H1 (cell line): Measurements from ENCODE around the gene RRP1B. TPM values are rescaled to one million over a fixed set of nuclear protein-coding genes. Genes with fewer than 3 reads are reported as not detected.

ENCODE experiments used
- CTCF ChIA-PET: fragments of 300-600 bp; sonication (Branson Sonifier 250); formaldehyde crosslinking; loops from one replicate; lab custom pipeline; 2021; ENCODE audit not compliant: partially characterized antibody; lab: Charles Lee
- POLR2A ChIA-PET: fragments of 300-600 bp; sonication (Branson Sonifier 250); formaldehyde crosslinking; loops from one replicate; lab custom pipeline; 2021; ENCODE audit warnings: inconsistent platforms; ENCODE audit not compliant: partially characterized antibody; lab: Charles Lee
- DNase-seq, 2 experiments: peaks; one replicate each; pipeline versions ENCODE4 v3.0.0 to v3.0.0-alpha.2; 2010 to 2022; ENCODE audit warnings: low spot score in 2 of 2, low read depth in 1 of 2, mixed read lengths in 1 of 2
- FAIRE-seq: peaks from 2 replicates; lab custom pipeline; 2011; peaks lifted over from hg19 to GRCh38; lab: Jason Lieb, UNC
- H2AFZ ChIP-seq: 2 replicates; pipeline ENCODE4 v1.8.1; 2012; ENCODE audit warnings: low read length, inconsistent platforms
- H2AK5ac ChIP-seq: 2 replicates; pipeline ENCODE4 v1.6.1; 2013; ENCODE audit warnings: low read depth, low read length
- H2BK120ac ChIP-seq: replicated peaks from 2 replicates; pipeline ENCODE3; 2013; ENCODE audit warnings: low read depth, low read length, inconsistent platforms
- H2BK12ac ChIP-seq: 2 replicates; pipeline ENCODE4 v1.6.1; 2013; ENCODE audit warnings: low read depth, low read length
- H2BK15ac ChIP-seq: 2 replicates; pipeline ENCODE4 v1.6.1; 2013; ENCODE audit warnings: low read length
- H2BK20ac ChIP-seq: 2 replicates; pipeline ENCODE4 v1.6.1; 2013; ENCODE audit warnings: low read length
- H2BK5ac ChIP-seq: 2 replicates; pipeline ENCODE4 v1.6.1; 2013; ENCODE audit warnings: low read depth, low read length
- H3K14ac ChIP-seq: 2 replicates; pipeline ENCODE4 v1.6.1; 2013; ENCODE audit warnings: inconsistent platforms; ENCODE audit not compliant: insufficient read length
- H3K18ac ChIP-seq: 2 replicates; pipeline ENCODE4 v1.6.1; 2013; ENCODE audit warnings: low read length; ENCODE audit errors: extremely low read depth
- H3K23ac ChIP-seq: 2 replicates; pipeline ENCODE4 v1.6.1; 2013; ENCODE audit warnings: inconsistent platforms; ENCODE audit not compliant: insufficient read length
- H3K23me2 ChIP-seq: 2 replicates; pipeline ENCODE4 v1.6.1; 2013; ENCODE audit warnings: low read depth, low read length
- H3K27ac ChIP-seq: 2 replicates; pipeline ENCODE4 v1.6.1; 2011; ENCODE audit warnings: low read depth, low read length, inconsistent platforms
- H3K27me3 ChIP-seq, 4 experiments: replicated peaks in 1 of 4; 1 replicate in 1 of 4; 2 replicates in 3 of 4; pipeline versions ENCODE4 v1.6.1 to v1.8.1; 2011 to 2013; ENCODE audit warnings: low read length in 3 of 4, mild to moderate bottlenecking in 3 of 4, inconsistent platforms in 2 of 4, mixed read lengths in 2 of 4, moderate library complexity in 1 of 4; ENCODE audit not compliant: control insufficient read depth in 3 of 4, insufficient read depth in 3 of 4; ENCODE audit errors: extremely low read depth in 1 of 4
- H3K36me3 ChIP-seq, 4 experiments: 2 replicates each; pipeline versions ENCODE4 v1.6.1 to v1.8.1; 2011 to 2013; ENCODE audit warnings: mild to moderate bottlenecking in 4 of 4, low read length in 3 of 4, moderate library complexity in 2 of 4, control low read depth in 1 of 4, inconsistent platforms in 1 of 4; ENCODE audit not compliant: insufficient read depth in 4 of 4, control insufficient read depth in 2 of 4
- H3K4ac ChIP-seq: replicated peaks from 2 replicates; pipeline ENCODE3; 2013; ENCODE audit warnings: low read length, low read depth, mixed read lengths, inconsistent platforms; ENCODE audit not compliant: insufficient read length
- H3K4me1 ChIP-seq, 4 experiments: replicated peaks in 1 of 4; 1 replicate in 1 of 4; 2 replicates in 3 of 4; pipeline versions ENCODE4 v1.6.1 to v1.8.1; 2011 to 2013; ENCODE audit warnings: low read length in 3 of 4, inconsistent platforms in 2 of 4, mixed read lengths in 1 of 4; ENCODE audit not compliant: insufficient read depth in 4 of 4, control insufficient read depth in 3 of 4
- H3K4me2 ChIP-seq, 2 experiments: 2 replicates each; pipeline versions ENCODE4 v1.6.1 to v1.8.1; 2011 to 2013; ENCODE audit warnings: low read depth in 2 of 2, low read length in 2 of 2, control low read depth in 1 of 2, inconsistent platforms in 1 of 2, mild to moderate bottlenecking in 1 of 2; ENCODE audit not compliant: insufficient read depth in 1 of 2
- H3K4me3 ChIP-seq, 4 experiments: fragments of 200-600, 300-600 bp in 1 of 4; sonication (generic), shearing (Covaris generic), sonication (Bioruptor Twin) in 1 of 4; 2 replicates each; pipeline versions ENCODE4 v1.5.1 to v1.8.1; 2011 to 2016; ENCODE audit warnings: low read length in 4 of 4, low read depth in 3 of 4, control low read depth in 2 of 4, inconsistent platforms in 2 of 4, mild to moderate bottlenecking in 2 of 4, mixed read lengths in 1 of 4, moderate library complexity in 1 of 4; ENCODE audit not compliant: insufficient read depth in 2 of 4; ENCODE audit errors: extremely low read depth in 1 of 4
- H3K56ac ChIP-seq: replicated peaks from 2 replicates; pipeline ENCODE3; 2013; ENCODE audit warnings: low read depth, mild to moderate bottlenecking, mixed read lengths, low read length, inconsistent platforms; ENCODE audit not compliant: insufficient read length
- H3K79me1 ChIP-seq: 2 replicates; pipeline ENCODE4 v1.6.1; 2013; ENCODE audit warnings: low read depth, low read length, control low read depth
- H3K79me2 ChIP-seq, 2 experiments: 2 replicates each; pipeline versions ENCODE4 v1.6.1 to v1.8.1; 2012 to 2013; ENCODE audit warnings: low read length in 2 of 2, mild to moderate bottlenecking in 2 of 2, inconsistent platforms in 1 of 2; ENCODE audit not compliant: insufficient read depth in 2 of 2, control insufficient read depth in 1 of 2
- H3K9ac ChIP-seq, 4 experiments: replicated peaks in 1 of 4; 1 replicate in 1 of 4; 2 replicates in 3 of 4; pipeline versions ENCODE4 v1.6.1 to v1.8.1; 2011 to 2013; ENCODE audit warnings: low read depth in 3 of 4, low read length in 3 of 4, control low read depth in 2 of 4, mild to moderate bottlenecking in 2 of 4, moderate library complexity in 2 of 4, inconsistent platforms in 1 of 4; ENCODE audit errors: extremely low read depth in 1 of 4
- H3K9me3 ChIP-seq, 2 experiments: 2 replicates each; pipeline versions ENCODE4 v1.6.1 to v1.8.1; 2012 to 2013; ENCODE audit warnings: mild to moderate bottlenecking in 2 of 2, moderate library complexity in 2 of 2, control low read depth in 1 of 2, inconsistent platforms in 1 of 2, low read depth in 1 of 2, low read length in 1 of 2, mixed read lengths in 1 of 2; ENCODE audit not compliant: insufficient read depth in 2 of 2
- H4K20me1 ChIP-seq, 2 experiments: replicated peaks in 1 of 2; 2 replicates each; pipeline versions ENCODE3 to v1.8.1; 2011 to 2013; ENCODE audit warnings: inconsistent platforms in 2 of 2, low read length in 2 of 2, mild to moderate bottlenecking in 1 of 2; ENCODE audit not compliant: insufficient read depth in 2 of 2, control insufficient read depth in 1 of 2
- H4K5ac ChIP-seq: 2 replicates; pipeline ENCODE4 v1.6.1; 2013; ENCODE audit warnings: low read length, low read depth, mixed read lengths, inconsistent platforms; ENCODE audit not compliant: insufficient read length
- H4K8ac ChIP-seq: 2 replicates; pipeline ENCODE4 v1.8.0; 2013; ENCODE audit warnings: mild to moderate bottlenecking, moderate library complexity, low read length, inconsistent platforms; ENCODE audit not compliant: insufficient read depth; ENCODE audit errors: extremely low read depth
- H4K91ac ChIP-seq: replicated peaks from 2 replicates; pipeline ENCODE3; 2013; ENCODE audit warnings: low read length, mixed read lengths, inconsistent platforms; ENCODE audit not compliant: insufficient read length
- BRCA1 ChIP-seq: IDR thresholded peaks from 2 replicates; pipeline ENCODE4 v1.6.1; 2012; ENCODE audit warnings: low read depth, low read length, improper control_type of control experiment
- CBX8 ChIP-seq: fragments of 300-800, 300-1000 bp; sonication (generic); IDR thresholded peaks from 2 replicates; pipeline ENCODE4 v1.7.1; 2016; ENCODE audit warnings: low read depth, low read length, borderline replicate concordance
- EGR1 ChIP-seq: IDR thresholded peaks from 2 replicates; pipeline ENCODE4 v1.6.1; 2011; ENCODE audit warnings: low read depth, low read length, borderline replicate concordance
- FOSL1 ChIP-seq: IDR thresholded peaks from 2 replicates; pipeline ENCODE4 v1.6.1; 2011; ENCODE audit warnings: mild to moderate bottlenecking, low read depth, low read length, moderate library complexity; ENCODE audit not compliant: insufficient read depth
- JUND ChIP-seq: IDR thresholded peaks from 2 replicates; pipeline ENCODE4 v1.6.1; 2011; ENCODE audit warnings: mild to moderate bottlenecking, improper control_type of control experiment, low read length
- KDM4A ChIP-seq: IDR thresholded peaks from one replicate; pipeline ENCODE4 v1.7.1; 2012; ENCODE audit warnings: low read depth, mild to moderate bottlenecking, moderate library complexity, low read length, inconsistent platforms; ENCODE audit not compliant: severe bottlenecking
- RBBP5 ChIP-seq: IDR thresholded peaks from 2 replicates; pipeline ENCODE4 v1.7.1; 2012; ENCODE audit warnings: low read depth, mild to moderate bottlenecking, inconsistent platforms, low read length, moderate library complexity, borderline replicate concordance
- RFX5 ChIP-seq: IDR thresholded peaks from 2 replicates; pipeline ENCODE4 v1.6.1; 2011; ENCODE audit warnings: low read depth, low read length, improper control_type of control experiment, borderline replicate concordance
- SIN3A ChIP-seq, 2 experiments: IDR thresholded peaks in 1 of 2; conservative IDR thresholded peaks in 1 of 2; 2 replicates each; pipeline ENCODE4 v1.6.1; 2011 to 2012; ENCODE audit warnings: low read length in 2 of 2, improper control_type of control experiment in 1 of 2, low read depth in 1 of 2, mild to moderate bottlenecking in 1 of 2
- SP1 ChIP-seq: IDR thresholded peaks from 2 replicates; pipeline ENCODE4 v1.6.1; 2011; ENCODE audit warnings: low read depth, low read length
- SP2 ChIP-seq: IDR thresholded peaks from 2 replicates; pipeline ENCODE4 v1.6.1; 2012; ENCODE audit warnings: mild to moderate bottlenecking, low read length, inconsistent platforms
- TAF1 ChIP-seq: IDR thresholded peaks from 2 replicates; pipeline ENCODE4 v1.6.1; 2011; ENCODE audit warnings: mild to moderate bottlenecking, low read depth, low read length
- TBP ChIP-seq: IDR thresholded peaks from 2 replicates; pipeline ENCODE4 v1.6.1; 2011; ENCODE audit warnings: low read depth, low read length, improper control_type of control experiment
- ZNF274 ChIP-seq: IDR thresholded peaks from 2 replicates; pipeline ENCODE4 v1.7.0; 2012; ENCODE audit warnings: low read length, borderline replicate concordance; ENCODE audit errors: extremely low read depth
- WGBS, 2 experiments: shearing (Covaris generic) in 1 of 2; methylation state at CpG; one replicate each; pipeline versions ENCODE4 v1.1.6 to v1.1.7; 2013 to 2015; ENCODE audit warnings: low lambda C conversion rate in 2 of 2, mixed read lengths in 2 of 2, inconsistent platforms in 1 of 2, low coverage in 1 of 2, missing lambda C conversion rate in 1 of 2; ENCODE audit not compliant: insufficient replicate concordance in 2 of 2, insufficient coverage in 1 of 2, insufficient read length in 1 of 2; ENCODE audit errors: extremely low coverage in 1 of 2, missing lambda C conversion rate in 1 of 2; 5-methylcytosine and 5-hydroxymethylcytosine counted together
- polyA plus RNA-seq, 7 experiments: library from polyadenylated mRNA; depleted of rRNA in 3 of 7; stranded (reverse) in 5 of 7; unstranded in 2 of 7; fragments of >200 nt in 5 of 7; fragments of 200-250 nt in 2 of 7; gene quantifications; 1 replicate in 5 of 7; 2 replicates in 1 of 7; 4 replicates in 1 of 7; pipeline versions ENCODE4 v1.2.1 to v1.2.3, GENCODE V29; 2011 to 2013; ENCODE audit warnings: missing spikeins in 2 of 7, mixed read lengths in 2 of 7
- total RNA-seq: library from RNA; stranded (reverse); fragmentation: NEBNext Ultra II Directional; extraction: Animal tissue kit (Norgen Biotek cat#: 25700); gene quantifications from 2 replicates; pipeline ENCODE4 v1.2.1, GENCODE V29; 2021
- TF ChIP-seq, protein P1 (sequence below): IDR thresholded peaks from 2 replicates; pipeline ENCODE4 v1.6.1; 2011; ENCODE audit warnings: low read depth, mild to moderate bottlenecking, low read length; ENCODE audit not compliant: insufficient read depth

The RRP1B gene
- total and polyA plus RNA-seq, 2 of the 8 experiments (the other 6 are each of a cell fraction or from before 2014, with no cell fraction given), result 25.8 to 97.3 TPM

DNA sequence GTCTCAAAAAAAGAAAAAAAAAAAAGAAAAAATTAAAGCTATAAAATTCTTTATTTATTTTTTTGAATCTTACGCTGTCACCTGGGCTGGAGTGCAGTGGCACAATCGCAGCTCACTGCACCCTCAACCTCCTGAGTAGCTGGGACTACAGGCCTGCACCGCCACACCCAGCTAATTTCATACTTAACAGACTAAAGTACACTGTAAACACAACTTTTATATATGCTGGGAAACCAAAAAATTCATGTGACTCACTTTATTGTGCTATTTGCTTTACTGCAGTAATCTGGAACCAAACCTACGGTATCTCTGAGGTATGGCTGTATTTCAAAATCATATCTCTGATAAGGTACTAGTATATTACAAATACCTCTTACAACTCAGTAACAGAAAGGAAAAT, 40.4 kb upstream of the RRP1B start:
- WGBS, 2 experiments, result 93% methylated on average over 4 of the region's 4 CpGs; no CpG with 5 or more reads in 1 of the 2 experiments
- POLR2A ChIA-PET, result no interaction called here
- TF ChIP-seq RBBP5 (no peak), CBX8 (no peak), SIN3A (conservative IDR thresholded peaks at IDR 0.05 in 1 of 2, IDR thresholded peaks at IDR 0.05 in 1 of 2; ENCODE audit: low read depth in 1 of 2, low read length in 2 of 2) (no peak), BRCA1 (no peak), SP1 (no peak), EGR1 (no peak), SP2 (no peak), RFX5 (no peak), FOSL1 (no peak), TAF1 (no peak), JUND (no peak), ZNF274 (no peak), KDM4A (no peak), TBP (no peak)
- TF ChIP-seq, protein P1, sequence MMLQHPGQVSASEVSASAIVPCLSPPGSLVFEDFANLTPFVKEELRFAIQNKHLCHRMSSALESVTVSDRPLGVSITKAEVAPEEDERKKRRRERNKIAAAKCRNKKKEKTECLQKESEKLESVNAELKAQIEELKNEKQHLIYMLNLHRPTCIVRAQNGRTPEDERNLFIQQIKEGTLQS, result no peak

More for the DNA sequence above, 40.4 kb upstream of the RRP1B start:
- H4K8ac ChIP-seq, result no peak overlapping the region
- H2AK5ac ChIP-seq, result no peak overlapping the region
- H2BK12ac ChIP-seq, result no peak overlapping the region
- no peak overlapping the region for H3K4me2 ChIP-seq
- DNase-seq, result no peak
- H3K79me2 ChIP-seq, result no peaks in the 10 kb centered on the region
- H3K4ac ChIP-seq, result no peak overlapping the region
- no peak overlapping the region for H3K27ac ChIP-seq
- no peak overlapping the region for H4K91ac ChIP-seq
- no peak overlapping the region for H3K9ac ChIP-seq
- H3K36me3 ChIP-seq, result no peaks in the 10 kb centered on the region
- no peak for FAIRE-seq
- no peak overlapping the region for H2BK20ac ChIP-seq
- no peak overlapping the region for H2BK15ac ChIP-seq
- no peaks in the 10 kb centered on the region for H3K4me1 ChIP-seq
- no peak overlapping the region for H2BK5ac ChIP-seq
- CTCF ChIA-PET, result interaction anchor here (0.7 to 1.4 kb wide), 3 partner anchors 9 to 23 kb away, joined by 3 to 6 read pairs (median 4); no protein-coding TSS in a partner anchor
- H3K14ac ChIP-seq, result no peak overlapping the region
- no peak overlapping the region for H2BK120ac ChIP-seq
- H3K79me1 ChIP-seq, result no peaks in the 10 kb centered on the region
- H3K4me3 ChIP-seq, result no peak overlapping the region
- peaks cover 0 to 3% of the 10 kb centered on the region in 2 experiments; a peak in 3 of 4 replicates for H3K9me3 ChIP-seq
- no peaks in the 10 kb centered on the region for H4K20me1 ChIP-seq
- no peak overlapping the region for H3K56ac ChIP-seq
- no peak overlapping the region for H2AFZ ChIP-seq
- H3K23me2 ChIP-seq, result no peaks in the 10 kb centered on the region; the same call in 1 of the 2 replicates
- H3K18ac ChIP-seq, result no peak overlapping the region
- no peak overlapping the region for H3K23ac ChIP-seq
- H4K5ac ChIP-seq, result no peak overlapping the region
- no peaks in the 10 kb centered on the region for H3K27me3 ChIP-seq
